ENCODE results near the gene KIAA2012.

- TF ChIP-seq CTCF (IDR thresholded peaks at IDR 0.05; ENCODE audit: low read depth, low read length, missing input control) (no peak), YY1 (IDR thresholded peaks at IDR 0.05) (no peak), TAF1 (conservative IDR thresholded peaks at IDR 0.05) (no peak), MAX (IDR thresholded peaks at IDR 0.05) (no peak), JUND (IDR thresholded peaks at IDR 0.05) (no peak), FOXA1 (IDR thresholded peaks at IDR 0.05) (no peak), EGR1 (IDR thresholded peaks at IDR 0.05; ENCODE audit: low read depth in 2 of 2) (no peak), RAD21 (IDR thresholded peaks at IDR 0.05) (no peak), GABPA (IDR thresholded peaks at IDR 0.05 in 1 of 2, conservative IDR thresholded peaks at IDR 0.05 in 1 of 2) (no peak), HNF4G (IDR thresholded peaks at IDR 0.05) (no peak), RXRA (IDR thresholded peaks at IDR 0.05) (no peak)
These were observed 8.2 kb upstream of the KIAA2012 start for GRCh38 chr2:202064881-202065230.
